GM18861 (cell line): ENCODE measurements around the gene SART1.
"Not testable (repeated sequence)": the region's sequence is repeated elsewhere in the genome, so short reads cannot be mapped to it uniquely, and the experiment has no call there.

Source experiments
- ATAC-seq: cut with Tn5 transposase; IDR thresholded peaks from one replicate; pipeline ENCODE4 v1.9.1; 2021; ENCODE audit not compliant: unreplicated experiment

The SART1 gene

GRCh38 chr11:65988791-65989592 is 27.5 kb downstream of the SART1 start:
- ATAC-seq: peak; percentile 88

GRCh38 chr11:65992056-65992455 is 30.5 kb downstream of the SART1 start:
- no peak for ATAC-seq

- no peak for ATAC-seq
Observed at GRCh38 chr11:65997286-65997685, 35.8 kb downstream of the SART1 start.

- ATAC-seq: peak; percentile 62
Observed at GRCh38 chr11:66001942-66002647, 40.6 kb downstream of the SART1 start, which contains the start of the genes BANF1 and EIF1AD. BANF1 (plus strand) TSS chr11:66002503; CDS start chr11:66003251, 748 bp downstream. EIF1AD (minus strand) TSS chr11:66002157; CDS start chr11:66000389, 1,768 bp downstream.

GRCh38 chr11:66002648-66003225 is 41.2 kb downstream of the SART1 start:
- peak; percentile 28 for ATAC-seq

- ATAC-seq: no peak
Observed at GRCh38 chr11:66003291-66003690, 41.8 kb downstream of the SART1 start.

- ATAC-seq: no peak
Observed at GRCh38 chr11:66004186-66004585, 42.7 kb downstream of the SART1 start.

- ATAC-seq: no peak
Observed at GRCh38 chr11:66006134-66006890, 44.8 kb downstream of the SART1 start.

GRCh38 chr11:66006891-66007176 is 45.3 kb downstream of the SART1 start:
- ATAC-seq: no peak

- no peak for ATAC-seq
Observed at GRCh38 chr11:66007201-66007634, 45.7 kb downstream of the SART1 start.

GRCh38 chr11:66008095-66008467 is 46.5 kb downstream of the SART1 start:
- no peak for ATAC-seq

- no peak for ATAC-seq
Observed at GRCh38 chr11:66008468-66009101, 47.1 kb downstream of the SART1 start.

- ATAC-seq: not testable (repeated sequence)
Observed at GRCh38 chr11:66010036-66010435, 48.5 kb downstream of the SART1 start.

GRCh38 chr11:66011239-66011784 is 49.8 kb downstream of the SART1 start:
- ATAC-seq: no peak

- no peak for ATAC-seq
Observed at GRCh38 chr11:66011785-66012303, 50.3 kb downstream of the SART1 start, which contains the start of gene CST6. CST6 (plus strand) TSS chr11:66012008; CDS start chr11:66012045, 37 bp downstream.

- no peak for ATAC-seq
Observed at GRCh38 chr11:66012371-66012945, 50.9 kb downstream of the SART1 start.

GRCh38 chr11:66012946-66013761 is 51.6 kb downstream of the SART1 start:
- no peak for ATAC-seq

GRCh38 chr11:66013762-66014100 is 52.2 kb downstream of the SART1 start:
- no peak for ATAC-seq
